GM10847 (cell line): Measurements from ENCODE around the gene CDC42EP4.

ENCODE experiments used
- POLR2A ChIP-seq: IDR thresholded peaks from 2 replicates; pipeline ENCODE4 v1.6.1; 2011; ENCODE audit not compliant: insufficient read length; ENCODE audit errors: extremely low read depth

The CDC42EP4 gene

DNA sequence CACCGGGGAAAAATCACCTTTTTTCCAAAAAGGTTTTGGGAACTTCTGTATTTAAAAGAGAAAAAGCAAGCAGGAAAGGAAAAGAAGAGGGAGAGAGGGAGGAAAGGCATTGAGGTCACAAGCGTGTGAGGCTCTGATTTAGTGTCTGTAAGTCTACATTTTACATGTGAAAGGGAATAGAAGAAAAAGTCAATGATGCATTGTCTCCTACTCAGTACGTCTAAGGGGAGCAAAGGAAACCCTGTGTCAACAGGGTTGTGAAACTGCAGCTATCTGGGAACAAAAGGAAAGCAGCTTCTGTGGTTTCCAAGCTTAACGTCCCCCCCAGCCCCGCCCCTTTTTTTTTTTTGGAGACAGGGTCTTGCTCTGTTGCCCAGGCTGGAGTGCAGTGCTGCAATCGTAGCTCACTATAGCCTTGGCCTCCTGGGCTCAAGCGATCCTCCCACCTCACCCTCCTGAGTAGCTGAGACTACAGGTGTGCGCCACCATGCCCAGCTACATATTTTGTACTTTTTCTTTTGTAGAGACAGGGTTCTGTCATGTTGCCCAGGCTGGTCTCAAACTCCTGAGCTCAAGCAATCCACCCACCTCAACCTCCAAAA, 1.8 kb upstream of the CDC42EP4 start:
- TF ChIP-seq POLR2A, result no peak

- TF ChIP-seq POLR2A, result no peak
Observed at GRCh38 chr17:73311428-73311780, 397 bp downstream of the CDC42EP4 start.

DNA sequence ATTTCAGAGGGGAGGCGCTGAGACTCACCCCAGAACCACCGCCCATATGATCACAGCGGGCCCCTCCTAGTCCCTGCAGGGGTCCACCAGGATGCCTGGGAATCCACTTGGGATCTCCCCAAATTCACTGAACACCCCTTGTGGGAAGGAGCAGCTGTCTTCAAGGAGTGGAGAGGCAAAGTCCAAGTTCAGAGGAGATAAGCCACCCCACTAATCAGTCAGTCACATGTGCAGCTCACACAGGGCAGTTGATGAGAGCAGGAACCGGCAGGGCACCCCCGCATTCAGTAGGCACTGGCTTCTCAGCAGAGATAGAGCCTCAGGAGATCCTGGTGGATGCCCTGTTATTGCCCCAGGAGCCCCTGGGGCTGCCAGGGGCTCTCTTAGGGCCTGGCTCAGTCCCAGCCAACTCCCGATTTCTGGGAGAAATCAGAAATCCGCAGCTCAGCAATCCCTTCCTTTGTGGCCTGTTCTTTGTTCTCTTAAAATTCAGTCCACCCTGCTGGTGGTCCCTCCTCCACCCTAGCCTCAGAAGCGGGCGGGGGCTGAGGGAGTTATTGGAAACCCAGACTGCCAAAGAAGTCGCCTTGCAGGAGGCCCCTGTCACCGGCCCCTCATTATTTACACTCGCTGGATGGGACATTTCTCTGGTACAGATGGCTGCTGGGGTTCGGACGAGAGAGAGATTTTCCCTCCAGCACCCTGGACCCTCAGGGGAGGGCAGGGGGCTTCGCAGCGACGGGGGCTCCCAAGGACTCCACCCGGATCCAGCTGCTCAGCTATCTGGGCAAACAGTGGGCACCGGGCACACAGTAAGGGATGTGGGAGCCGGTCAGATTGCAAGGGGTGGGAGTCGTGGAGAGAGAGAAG, 1.8 kb downstream of the CDC42EP4 start:
- no peak for TF ChIP-seq POLR2A

DNA sequence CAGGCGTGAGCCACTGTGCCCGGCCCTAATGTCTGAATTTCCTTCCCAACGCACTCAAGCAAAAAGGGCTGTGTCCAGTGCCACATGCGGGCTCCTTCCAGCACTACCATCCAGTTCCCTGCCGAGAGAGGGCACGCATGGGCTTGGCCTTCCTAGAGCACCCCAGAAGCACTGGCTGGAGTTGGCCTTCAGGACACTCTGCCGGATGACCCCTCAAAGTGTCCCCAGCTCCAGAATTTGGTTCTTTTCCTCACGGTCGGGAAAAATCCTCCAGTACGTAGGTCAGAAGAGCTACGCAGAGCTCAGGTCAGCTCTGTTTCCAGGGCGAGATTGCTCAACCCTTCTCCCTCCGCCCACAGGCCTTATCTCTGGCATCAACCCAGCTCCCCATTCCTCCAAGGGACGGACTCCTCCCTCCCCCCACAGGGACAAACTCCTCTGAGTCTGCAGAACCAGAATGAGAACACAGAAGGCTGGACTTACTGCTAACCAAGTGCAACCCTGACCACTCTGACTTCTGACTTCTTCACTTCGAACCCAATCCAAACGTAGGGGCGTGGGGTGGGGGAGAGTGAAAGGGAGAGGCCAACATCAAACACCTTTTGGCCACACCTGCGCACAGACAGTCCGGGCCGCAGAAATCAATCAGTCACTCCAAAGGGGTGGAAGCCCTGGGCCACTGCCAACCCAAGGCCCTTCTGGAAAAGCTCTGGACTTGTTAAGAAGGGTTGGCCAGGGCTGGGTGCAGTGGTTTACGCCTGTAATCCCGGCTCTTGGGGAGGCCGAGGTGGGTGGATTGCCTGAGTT, 3.6 kb downstream of the CDC42EP4 start:
- no peak for TF ChIP-seq POLR2A

GRCh38 chr17:73307130-73307529, 4.7 kb downstream of the CDC42EP4 start:
- TF ChIP-seq POLR2A, result no peak

DNA sequence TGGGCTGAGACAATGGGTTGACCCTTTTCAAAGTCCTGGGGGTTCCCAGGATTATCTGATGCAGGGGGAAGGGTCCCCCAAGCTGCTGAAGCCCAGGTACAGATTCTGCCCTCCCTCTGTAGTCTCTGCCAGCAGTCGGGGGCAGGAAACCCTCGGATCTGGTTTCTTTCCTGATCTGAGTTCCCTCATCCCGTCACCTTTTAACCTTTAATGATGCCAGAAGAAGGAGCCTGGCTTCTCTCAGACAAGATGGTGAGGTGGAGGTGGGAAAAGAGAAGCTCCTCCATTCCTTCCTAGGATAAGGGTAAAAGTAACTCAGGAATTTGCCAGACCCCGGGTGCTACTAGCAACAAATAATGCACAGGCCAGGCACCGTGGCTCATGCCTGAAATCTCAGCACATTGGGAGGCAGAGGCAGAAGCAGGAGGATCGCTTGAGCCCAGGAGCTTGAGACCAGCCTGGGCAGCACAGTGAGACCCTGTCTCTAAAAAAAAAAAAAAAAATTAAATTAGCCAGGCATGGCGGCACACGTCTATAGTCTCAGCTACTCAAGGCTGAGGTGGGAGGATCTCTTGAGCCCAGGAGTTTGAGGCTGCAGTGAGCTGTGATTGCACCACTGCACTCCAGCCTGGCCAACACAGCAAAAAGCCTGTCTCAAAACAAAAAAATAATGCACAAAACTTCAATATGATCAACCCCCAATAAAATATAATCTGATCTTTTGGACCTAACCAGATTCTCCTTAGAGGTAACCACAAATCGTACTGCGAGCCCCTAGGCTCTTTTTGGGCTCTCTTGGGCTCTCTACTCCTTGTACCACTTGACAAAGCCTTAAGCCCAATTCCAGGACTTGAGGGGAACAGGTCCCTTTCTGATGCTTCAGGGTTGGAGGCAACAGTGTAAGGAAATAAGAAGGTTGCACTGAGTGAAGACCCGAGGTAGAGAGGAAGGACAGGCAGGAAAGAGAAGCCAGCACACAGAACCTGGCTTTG, 5.7 kb downstream of the CDC42EP4 start:
- TF ChIP-seq POLR2A, result no peak

DNA sequence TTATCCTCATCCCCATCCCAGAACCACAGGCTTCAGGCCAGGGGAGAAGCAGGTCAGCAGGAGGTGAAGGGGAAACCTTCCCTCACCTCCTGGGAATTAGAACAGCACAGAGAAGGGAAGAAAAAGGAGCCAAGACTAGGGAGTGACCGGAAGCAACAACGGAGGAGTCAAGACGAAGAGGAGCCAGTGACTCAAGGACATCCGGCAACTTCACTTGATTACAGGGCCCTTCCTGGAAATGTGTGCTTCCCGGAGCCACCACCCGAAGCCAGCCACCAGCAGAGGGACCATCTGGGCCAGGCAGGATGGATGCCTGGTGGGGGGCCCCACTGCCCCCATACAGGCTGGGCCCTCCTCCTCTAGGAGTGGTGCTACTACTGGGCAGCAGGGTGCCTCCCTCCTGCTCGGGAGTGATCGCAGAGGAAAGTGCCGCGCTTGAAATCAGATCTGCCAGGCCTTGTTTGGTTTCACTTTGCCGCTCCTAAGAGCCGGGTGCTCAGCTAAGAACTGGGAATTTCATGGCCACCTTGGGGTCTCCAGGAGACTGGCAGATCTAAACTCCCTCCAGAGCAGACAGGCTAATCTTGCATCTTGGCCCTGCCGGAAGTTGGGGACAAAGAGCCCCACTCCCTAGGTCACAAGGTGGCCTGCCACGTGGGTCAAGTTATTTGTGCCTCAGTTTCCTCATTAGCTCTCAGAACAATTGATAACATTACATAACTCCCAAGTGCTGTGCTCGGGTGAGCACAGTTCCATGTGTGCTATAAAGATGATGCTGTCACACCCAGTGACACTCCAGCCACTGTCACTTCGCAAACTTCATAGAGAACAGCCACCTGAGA, 6.6 kb downstream of the CDC42EP4 start:
- no peak for TF ChIP-seq POLR2A

- TF ChIP-seq POLR2A, result no peak
Observed at GRCh38 chr17:73304438-73304837, 7.4 kb downstream of the CDC42EP4 start.

GRCh38 chr17:73302189-73302588, 9.6 kb downstream of the CDC42EP4 start:
- TF ChIP-seq POLR2A, result no peak

DNA sequence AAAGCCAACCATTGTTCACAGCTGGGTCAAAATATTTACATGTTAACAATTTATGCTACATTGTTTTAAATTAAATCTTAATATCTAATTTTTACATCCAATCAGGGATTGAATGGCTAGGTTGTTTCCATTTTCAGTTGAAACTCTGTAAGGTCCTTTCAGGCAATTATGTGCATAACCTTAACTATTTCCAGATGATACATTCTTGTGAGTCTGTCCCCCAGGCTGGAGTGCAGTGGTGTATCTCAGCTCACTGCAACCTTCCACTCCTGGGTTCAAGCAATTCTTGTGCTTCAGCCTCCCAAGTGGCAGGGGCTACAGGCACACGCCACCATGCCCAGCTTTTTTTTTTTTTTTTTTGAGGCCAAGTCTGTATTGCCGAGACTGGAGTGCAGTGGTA, 10.4 kb downstream of the CDC42EP4 start:
- no peak for TF ChIP-seq POLR2A

DNA sequence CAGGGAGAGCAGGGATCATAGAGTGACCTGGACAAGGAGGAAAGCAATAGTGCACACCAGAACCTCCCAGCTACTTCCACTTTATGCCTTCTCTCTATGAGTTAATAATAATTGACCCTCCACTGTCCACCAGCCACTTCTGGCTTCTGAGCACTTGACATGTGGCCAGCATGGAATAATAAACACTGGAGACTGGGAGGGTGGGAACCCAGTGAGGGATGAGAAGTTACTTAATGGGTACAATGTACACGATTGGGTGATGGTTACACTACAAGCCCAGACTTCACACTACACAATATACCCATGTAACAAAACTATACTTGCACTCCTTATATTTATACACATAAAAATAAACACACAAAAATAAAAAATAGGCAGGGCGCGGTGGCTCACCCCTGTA, 11.4 kb downstream of the CDC42EP4 start:
- no peak for TF ChIP-seq POLR2A

DNA sequence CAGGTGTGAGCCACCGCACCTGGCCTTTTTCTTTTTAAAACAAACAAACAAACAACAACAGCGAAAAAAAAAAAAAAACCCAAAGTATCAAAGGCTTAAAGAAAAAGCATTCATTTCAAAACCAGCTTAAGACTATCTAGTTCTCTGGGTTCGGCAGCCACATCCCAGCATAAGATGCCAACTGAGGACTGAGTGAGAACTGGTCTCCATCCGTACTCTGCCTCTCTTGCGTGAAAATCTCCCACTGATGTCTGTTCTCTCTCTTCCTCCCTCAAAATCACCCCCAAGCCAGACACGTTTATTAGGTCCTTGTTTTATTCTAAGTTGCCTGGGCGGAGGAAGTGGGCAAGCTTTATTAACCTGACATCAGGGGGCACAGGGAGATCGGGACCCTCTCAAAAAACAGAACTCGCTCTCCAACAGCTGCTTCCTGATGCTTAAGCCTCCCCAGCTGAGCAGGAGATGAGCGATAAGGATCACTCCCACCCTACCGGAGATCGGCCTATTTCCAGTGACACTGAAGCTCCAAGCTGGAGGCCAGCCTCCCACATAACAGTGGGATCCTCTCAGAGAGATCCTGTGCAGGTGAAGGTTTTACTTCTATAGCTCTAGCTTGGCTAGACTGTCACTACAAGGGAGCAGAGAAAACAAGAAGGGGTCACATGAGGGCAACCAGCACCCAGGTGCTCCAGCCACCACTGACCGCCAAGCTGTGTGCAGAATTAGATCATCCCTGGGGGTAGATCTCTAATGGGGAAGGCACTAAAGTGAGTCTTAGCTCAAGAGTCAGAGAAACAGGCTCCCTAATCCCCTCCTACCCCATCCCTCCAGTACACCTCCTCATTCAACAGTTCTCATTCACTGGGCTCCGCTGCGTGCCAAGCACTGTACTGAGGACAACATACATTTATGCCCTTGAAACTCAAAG, 13.6 kb downstream of the CDC42EP4 start:
- no peak for TF ChIP-seq POLR2A

GRCh38 chr17:73293480-73293911, 18.3 kb downstream of the CDC42EP4 start:
- no peak for TF ChIP-seq POLR2A
